UCSD-AML1 (cell line): ENCODE data around the gene MEIKIN.
"Not testable (repeated sequence)": the region's sequence is repeated elsewhere in the genome, so short reads cannot be mapped to it uniquely, and the experiment has no call there.

Experiments
- DNase-seq: peaks from one replicate; lab custom pipeline; 2025; ENCODE audit not compliant: unreplicated experiment; lab: John Stamatoyannopoulos, UW

Gene MEIKIN

DNA sequence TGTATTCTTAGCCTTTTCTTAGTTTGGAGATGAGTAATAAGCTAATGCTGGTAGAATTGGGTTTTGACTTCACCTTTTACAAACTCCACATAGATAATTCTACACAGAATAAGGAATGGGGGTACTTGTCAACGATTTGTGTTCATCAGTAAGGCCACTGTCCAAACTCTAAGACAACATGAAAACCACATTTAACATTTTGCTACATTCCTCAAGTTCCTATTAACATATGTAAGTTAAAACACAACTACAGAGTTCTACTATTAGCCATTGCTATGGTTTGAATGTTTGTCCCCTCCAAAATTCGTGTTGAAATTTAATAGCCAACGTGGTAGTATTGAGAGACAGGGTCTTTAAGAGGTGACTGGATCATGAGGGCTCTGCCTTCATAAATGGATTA is 31.9 kb downstream of the MEIKIN start:
- no peak for DNase-seq

DNA sequence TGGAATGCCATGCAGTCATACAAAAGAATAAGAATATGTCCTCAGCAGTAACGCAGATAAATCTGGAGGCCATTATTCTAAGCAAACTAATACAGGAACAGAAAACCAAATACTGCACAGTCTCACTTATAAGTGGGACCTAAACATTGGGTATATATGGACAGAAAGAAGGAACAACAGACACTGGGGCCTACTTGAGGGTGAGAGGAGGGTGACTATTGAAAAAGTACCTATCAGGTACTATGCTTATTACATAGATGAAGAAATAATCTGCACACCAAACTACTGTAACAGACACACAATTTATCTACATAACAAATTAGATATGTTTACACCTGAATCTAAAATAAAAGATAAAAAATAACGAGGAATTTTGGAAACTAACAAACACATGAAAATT is 38.8 kb downstream of the MEIKIN start:
- DNase-seq, result no peak

GRCh38 chr5:131902266-131902665 is 43.2 kb downstream of the MEIKIN start:
- DNase-seq, result not testable (repeated sequence)

- DNase-seq, result no peak
These were observed 45.8 kb downstream of the MEIKIN start for GRCh38 chr5:131899686-131900085.

GRCh38 chr5:131883984-131884383 is 61.5 kb downstream of the MEIKIN start:
- no peak for DNase-seq

- DNase-seq, result no peak
These were observed 65.8 kb downstream of the MEIKIN start for GRCh38 chr5:131879705-131880104.

DNA sequence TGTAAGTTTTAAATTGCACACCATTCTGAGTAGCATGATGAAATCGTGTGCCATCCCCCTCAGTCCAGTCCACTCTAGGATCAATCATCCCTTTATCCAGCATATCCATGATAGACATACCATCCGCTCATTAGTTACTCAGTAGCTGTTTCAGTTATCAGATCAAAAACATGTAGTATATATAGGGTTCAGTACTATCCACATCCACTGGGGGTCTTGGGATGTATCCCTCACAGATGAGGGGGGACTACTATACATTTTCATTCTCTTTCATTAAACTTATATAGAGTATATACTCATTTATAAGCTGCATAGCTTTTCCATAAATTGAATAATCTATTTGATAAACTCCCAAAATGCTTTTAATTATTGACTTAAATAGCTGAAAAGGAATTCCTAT is 67.6 kb downstream of the MEIKIN start:
- DNase-seq, result no peak

DNA sequence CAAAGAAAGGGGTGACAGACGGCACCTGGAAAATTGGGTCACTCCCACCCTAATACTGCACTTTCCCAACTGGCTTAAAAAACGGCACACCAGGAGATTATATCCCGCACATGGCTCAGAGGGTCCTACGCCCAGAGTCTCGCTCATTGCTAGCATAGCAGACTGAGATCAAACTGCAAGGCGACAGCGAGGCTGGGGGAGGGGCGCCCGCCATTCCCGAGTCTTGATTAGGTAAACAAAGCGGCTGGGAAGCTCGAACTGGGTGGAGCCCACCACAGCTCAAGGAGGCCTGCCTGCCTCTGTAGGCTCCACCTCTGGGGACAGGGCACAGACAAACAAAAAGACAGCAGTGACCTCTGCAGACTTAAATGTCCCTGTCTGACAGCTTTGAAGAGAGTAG is 74.2 kb downstream of the MEIKIN start:
- not testable (repeated sequence) for DNase-seq

DNA sequence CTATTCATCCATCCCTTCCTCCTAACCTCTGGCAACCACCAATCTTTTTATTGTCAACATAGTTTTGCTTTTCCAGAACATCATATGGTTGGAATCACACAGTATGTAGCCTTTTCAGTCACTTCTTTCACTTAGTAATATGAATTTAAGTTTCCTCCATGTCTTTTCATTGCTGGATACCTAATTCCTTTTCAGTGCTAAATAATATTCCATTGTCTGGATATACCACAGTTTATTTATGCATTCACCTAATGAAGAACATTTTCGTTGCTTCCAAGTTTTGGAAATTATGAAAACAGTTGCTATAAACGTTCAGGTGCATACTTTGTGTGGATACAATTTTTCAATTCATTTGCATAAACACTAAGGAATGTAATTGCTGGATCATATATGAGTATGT is 77.9 kb downstream of the MEIKIN start:
- no peak for DNase-seq

GRCh38 chr5:131863700-131864099 is 81.8 kb downstream of the MEIKIN start:
- no peak for DNase-seq

DNA sequence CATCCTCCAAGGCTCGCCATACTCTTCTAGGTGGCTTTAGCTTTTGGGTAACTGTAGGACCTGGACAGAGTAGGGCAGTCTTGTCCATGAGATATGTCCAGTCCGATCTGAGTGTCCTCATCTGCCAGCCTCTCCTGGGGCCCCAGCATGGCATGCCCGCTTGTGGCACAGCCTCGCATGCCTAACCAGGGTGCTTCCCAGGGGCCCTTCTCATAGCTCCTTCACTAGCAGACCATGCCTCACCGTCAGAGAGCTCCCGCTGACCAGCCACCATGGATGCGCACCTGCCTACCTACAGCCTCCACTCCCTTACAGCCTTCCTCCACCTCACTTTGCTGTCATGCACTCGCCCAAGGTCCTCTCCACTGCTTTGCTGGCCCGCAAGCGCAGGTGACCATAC is 88.1 kb downstream of the MEIKIN start:
- no peak for DNase-seq

DNA sequence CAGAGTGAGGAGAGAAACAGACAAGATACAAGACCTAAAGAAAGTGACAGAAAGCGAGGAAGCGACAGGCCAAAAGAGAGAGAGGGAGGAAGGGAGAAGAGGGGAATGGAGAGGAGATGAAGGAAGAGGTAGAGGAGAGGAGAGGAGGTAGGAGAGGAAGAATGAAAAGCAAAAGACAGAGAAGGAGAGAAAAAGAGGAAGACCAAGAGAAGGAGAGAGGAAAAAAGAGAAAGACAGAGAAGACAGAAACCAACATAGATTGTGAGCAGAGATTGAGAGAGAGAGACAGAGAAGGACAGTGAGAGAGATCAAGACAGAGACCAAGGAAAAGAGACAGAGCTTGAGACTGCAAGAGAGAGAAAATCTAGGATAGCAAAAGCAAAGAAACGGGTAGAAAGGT is 90.0 kb downstream of the MEIKIN start:
- no peak for DNase-seq

DNA sequence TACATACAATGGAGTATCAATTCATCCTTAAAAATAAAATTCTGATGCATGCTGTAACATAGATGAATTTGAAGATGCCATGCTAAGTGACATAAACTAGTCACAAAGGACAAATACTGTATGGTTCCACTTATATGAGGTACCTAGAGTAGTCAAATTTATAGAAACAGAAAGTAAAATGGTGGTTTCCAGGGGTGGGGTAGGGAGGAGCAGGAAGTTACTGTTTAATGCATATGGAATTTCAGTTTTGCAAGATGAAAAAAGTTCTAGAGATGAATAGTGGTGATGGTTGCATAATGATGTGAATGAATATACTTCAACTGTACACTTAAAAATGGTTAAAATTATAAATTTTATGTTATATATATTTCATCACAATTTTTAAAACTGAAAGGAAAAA is 91.3 kb downstream of the MEIKIN start:
- DNase-seq, result no peak

- no peak for DNase-seq
These were observed 96.8 kb downstream of the MEIKIN start for GRCh38 chr5:131848662-131849061.

- DNase-seq, result no peak
These were observed 98.9 kb downstream of the MEIKIN start for GRCh38 chr5:131846536-131846935.

DNA sequence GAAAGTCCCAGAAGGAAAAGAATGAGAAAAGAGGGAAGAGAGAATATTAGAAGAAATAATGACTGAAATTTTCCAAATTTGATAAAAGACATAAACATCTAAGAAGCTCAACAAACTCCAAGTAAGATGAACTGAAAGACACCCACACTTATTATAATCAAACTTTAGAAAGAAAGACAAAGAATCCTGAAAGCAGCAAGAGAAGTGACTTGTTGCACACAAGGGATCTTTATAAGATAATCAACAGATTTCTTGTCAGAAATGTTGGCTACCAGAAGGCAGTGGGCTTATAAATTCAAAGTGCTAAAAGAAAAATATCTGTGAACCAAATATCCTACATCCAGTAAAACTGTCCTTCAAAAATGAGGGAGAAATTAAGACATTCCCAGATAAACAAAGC is 99.6 kb downstream of the MEIKIN start:
- no peak for DNase-seq

- DNase-seq, result not testable (repeated sequence)
These were observed 102.5 kb downstream of the MEIKIN start for GRCh38 chr5:131842971-131843370.

DNA sequence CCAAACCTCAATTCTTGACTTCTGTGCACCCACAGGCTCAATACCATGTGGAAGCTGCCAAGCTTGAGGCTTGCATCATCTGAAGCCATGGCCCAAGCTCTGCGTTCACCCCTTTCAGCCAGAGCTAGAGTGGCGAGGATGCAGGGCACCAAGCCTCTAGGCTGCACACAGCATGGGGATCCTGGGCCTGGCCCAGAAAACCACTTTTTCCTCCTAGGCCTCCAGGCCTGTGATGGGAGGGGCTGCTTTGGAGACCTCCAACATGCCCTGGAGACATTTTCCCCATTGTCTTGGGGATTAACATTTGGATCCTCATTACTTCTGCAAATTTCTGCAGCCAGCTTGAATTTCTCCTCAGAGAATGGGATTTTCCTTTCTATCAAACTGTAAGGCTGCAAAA is 112.8 kb downstream of the MEIKIN start:
- DNase-seq, result not testable (repeated sequence)

GRCh38 chr5:131825404-131826013 is 120.0 kb downstream of the MEIKIN start:
- no peak for DNase-seq

DNA sequence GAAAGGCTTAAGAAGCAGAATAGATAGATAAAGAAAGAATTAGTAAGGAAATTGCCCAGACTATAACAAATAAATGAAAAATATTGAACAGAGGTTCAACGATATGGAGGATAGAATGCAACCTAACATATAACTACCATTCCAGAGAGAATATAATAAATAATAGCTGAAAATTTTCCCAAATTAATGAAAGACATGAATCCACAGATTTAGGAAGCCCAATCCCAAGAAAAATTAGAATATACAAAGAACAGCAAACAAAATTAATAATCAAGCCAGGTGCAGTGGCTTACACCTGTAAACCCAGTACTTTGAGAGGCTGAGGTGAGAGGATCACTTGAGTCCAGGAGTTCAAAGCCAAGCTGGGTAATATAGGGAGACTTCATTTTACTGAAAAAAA is 120.8 kb downstream of the MEIKIN start:
- no peak for DNase-seq

GRCh38 chr5:131821221-131821620 is 124.2 kb downstream of the MEIKIN start:
- DNase-seq, result no peak

GRCh38 chr5:131818001-131818724 is 127.3 kb downstream of the MEIKIN start:
- DNase-seq, result no peak

GRCh38 chr5:131814990-131815389 is 130.5 kb downstream of the MEIKIN start:
- DNase-seq, result no peak
